Lower leg skin (tissue), 3 donors: ENCODE data around the gene PRKAA1.

Experiments
- POLR2A ChIP-seq, 2 donors: fragments of 450-650 bp; IDR thresholded peaks; one replicate each; pipeline ENCODE4 v1.6.1; 2016 to 2017; ENCODE audit warnings: antibody characterized with exemption in 2 of 2, mild to moderate bottlenecking in 1 of 2, moderate library complexity in 1 of 2
- TF ChIP-seq, protein P1 (sequence below), 3 donors: fragments of 450-650 bp; IDR thresholded peaks; one replicate each; pipeline ENCODE4 v1.5.1; 2016; ENCODE audit warnings: antibody characterized with exemption in 3 of 3, mild to moderate bottlenecking in 3 of 3, moderate library complexity in 2 of 3

GRCh38 chr5:40813698-40814281 lies 15.6 kb upstream of the PRKAA1 start:
- TF ChIP-seq, protein P1, sequence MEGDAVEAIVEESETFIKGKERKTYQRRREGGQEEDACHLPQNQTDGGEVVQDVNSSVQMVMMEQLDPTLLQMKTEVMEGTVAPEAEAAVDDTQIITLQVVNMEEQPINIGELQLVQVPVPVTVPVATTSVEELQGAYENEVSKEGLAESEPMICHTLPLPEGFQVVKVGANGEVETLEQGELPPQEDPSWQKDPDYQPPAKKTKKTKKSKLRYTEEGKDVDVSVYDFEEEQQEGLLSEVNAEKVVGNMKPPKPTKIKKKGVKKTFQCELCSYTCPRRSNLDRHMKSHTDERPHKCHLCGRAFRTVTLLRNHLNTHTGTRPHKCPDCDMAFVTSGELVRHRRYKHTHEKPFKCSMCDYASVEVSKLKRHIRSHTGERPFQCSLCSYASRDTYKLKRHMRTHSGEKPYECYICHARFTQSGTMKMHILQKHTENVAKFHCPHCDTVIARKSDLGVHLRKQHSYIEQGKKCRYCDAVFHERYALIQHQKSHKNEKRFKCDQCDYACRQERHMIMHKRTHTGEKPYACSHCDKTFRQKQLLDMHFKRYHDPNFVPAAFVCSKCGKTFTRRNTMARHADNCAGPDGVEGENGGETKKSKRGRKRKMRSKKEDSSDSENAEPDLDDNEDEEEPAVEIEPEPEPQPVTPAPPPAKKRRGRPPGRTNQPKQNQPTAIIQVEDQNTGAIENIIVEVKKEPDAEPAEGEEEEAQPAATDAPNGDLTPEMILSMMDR (IDR thresholded peaks at IDR 0.05): no peak
- no peak for TF ChIP-seq POLR2A (IDR thresholded peaks at IDR 0.05)
